LNCAP (cell line): Measurements from ENCODE around the gene DEPDC1.

Experiments used
- TF ChIP-seq, protein P1 (sequence below): fragments of 450-650 bp; IDR thresholded peaks from 2 replicates; pipeline ENCODE4 v1.5.1; 2017; ENCODE audit warnings: mild to moderate bottlenecking

DEPDC1 gene, protein sequence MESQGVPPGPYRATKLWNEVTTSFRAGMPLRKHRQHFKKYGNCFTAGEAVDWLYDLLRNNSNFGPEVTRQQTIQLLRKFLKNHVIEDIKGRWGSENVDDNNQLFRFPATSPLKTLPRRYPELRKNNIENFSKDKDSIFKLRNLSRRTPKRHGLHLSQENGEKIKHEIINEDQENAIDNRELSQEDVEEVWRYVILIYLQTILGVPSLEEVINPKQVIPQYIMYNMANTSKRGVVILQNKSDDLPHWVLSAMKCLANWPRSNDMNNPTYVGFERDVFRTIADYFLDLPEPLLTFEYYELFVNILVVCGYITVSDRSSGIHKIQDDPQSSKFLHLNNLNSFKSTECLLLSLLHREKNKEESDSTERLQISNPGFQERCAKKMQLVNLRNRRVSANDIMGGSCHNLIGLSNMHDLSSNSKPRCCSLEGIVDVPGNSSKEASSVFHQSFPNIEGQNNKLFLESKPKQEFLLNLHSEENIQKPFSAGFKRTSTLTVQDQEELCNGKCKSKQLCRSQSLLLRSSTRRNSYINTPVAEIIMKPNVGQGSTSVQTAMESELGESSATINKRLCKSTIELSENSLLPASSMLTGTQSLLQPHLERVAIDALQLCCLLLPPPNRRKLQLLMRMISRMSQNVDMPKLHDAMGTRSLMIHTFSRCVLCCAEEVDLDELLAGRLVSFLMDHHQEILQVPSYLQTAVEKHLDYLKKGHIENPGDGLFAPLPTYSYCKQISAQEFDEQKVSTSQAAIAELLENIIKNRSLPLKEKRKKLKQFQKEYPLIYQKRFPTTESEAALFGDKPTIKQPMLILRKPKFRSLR

DNA sequence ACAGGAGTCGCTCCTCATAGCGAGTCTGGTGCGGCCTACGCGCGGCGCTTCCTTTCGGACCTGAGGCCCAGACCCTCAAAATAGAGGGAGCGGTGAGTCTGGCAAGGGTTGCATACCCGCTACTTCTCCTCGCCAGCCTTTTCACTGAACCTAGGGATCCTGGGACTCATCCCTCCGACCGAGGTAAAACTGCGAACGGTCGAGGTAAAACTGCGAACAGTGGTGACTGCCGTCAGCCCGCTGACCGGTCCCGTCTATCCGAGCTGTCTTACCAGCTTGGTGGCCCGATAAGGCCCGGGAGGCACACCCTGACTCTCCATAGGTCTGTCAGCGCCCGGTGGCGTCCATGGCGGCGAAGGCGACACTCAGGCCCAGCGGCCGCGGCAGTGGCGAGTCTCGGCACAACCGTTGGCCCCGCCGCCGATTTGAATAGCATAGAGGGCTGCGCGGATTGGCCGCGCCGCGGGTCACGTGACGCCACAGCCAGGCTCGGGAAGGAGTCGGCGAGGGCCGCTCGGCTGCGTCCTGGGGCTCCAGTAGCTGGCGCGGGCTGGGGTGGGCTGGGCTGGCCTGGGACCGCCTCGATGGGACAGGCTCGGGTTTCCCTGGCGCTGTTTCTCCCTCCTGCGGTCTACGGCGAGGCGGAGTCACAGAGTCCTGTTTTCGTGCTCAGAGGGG is at the start of gene DEPDC1:
Gene DEPDC1 (minus strand): TSS at position 403 of the 678 bp plus-strand sequence. CDS start 83 bp downstream, at position 320.
- TF ChIP-seq, protein P1, sequence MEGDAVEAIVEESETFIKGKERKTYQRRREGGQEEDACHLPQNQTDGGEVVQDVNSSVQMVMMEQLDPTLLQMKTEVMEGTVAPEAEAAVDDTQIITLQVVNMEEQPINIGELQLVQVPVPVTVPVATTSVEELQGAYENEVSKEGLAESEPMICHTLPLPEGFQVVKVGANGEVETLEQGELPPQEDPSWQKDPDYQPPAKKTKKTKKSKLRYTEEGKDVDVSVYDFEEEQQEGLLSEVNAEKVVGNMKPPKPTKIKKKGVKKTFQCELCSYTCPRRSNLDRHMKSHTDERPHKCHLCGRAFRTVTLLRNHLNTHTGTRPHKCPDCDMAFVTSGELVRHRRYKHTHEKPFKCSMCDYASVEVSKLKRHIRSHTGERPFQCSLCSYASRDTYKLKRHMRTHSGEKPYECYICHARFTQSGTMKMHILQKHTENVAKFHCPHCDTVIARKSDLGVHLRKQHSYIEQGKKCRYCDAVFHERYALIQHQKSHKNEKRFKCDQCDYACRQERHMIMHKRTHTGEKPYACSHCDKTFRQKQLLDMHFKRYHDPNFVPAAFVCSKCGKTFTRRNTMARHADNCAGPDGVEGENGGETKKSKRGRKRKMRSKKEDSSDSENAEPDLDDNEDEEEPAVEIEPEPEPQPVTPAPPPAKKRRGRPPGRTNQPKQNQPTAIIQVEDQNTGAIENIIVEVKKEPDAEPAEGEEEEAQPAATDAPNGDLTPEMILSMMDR = no peak

DNA sequence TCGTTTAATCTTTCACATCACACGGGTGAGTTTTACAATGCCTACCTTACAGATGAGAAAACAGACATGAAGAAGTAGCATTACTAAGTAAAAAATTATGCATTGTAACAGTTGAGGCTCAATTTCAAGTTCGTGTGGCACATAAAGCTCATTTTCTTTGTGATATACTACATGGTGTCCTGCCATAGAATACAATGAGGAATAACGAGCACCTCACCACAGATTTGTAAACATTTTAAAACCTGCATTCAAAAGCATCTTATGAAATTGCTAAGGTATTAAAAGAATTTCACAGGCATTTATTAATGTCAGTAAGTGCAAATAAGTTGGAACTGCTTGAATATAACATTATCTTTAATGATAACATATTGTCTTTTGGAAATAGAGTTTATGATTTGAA is 47.8 kb upstream of the DEPDC1 start:
- TF ChIP-seq, protein P1 = no peak

GRCh38 chr1:68542586-68542985 is 45.7 kb upstream of the DEPDC1 start:
- TF ChIP-seq, protein P1 = no peak

DNA sequence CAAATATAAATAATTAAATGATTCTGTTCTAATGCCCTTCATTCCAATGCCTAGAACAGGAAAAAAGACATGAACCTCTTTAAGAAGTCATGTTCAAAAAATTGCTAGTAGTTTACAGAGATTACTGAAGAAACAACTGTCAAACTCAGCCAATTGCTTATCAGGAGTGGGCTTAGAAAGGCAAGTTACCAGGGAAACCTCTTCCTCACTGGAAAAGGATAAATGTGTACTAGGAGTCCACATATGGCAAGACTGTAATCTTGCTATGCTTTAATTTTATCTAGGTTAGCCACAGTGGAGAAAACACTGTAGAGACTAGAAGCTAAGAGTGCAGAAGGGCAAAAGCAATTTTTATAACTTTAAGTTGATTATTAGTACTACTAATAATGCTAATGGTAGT is 42.1 kb upstream of the DEPDC1 start:
- TF ChIP-seq, protein P1 = no peak

DNA sequence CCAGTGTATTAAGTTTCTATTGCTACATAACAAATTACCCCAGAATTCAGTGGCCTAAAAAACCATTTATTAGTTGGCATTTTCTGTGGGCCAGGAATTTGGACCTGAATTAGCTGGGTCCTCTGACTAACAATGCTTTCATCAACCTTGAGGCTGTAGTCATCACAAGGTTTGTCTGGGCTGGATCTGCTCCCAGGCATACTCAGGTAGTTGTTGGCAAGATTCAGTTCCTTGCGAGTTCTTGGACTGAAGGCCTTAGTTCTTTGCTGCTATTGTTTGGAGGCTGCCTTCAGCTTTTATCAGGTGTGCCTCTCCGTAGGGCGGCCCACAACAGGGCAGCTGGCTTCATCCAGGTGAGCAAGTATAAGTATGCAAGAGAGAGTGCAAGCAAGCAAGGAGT is 31.4 kb upstream of the DEPDC1 start:
- TF ChIP-seq, protein P1 = no peak

DNA sequence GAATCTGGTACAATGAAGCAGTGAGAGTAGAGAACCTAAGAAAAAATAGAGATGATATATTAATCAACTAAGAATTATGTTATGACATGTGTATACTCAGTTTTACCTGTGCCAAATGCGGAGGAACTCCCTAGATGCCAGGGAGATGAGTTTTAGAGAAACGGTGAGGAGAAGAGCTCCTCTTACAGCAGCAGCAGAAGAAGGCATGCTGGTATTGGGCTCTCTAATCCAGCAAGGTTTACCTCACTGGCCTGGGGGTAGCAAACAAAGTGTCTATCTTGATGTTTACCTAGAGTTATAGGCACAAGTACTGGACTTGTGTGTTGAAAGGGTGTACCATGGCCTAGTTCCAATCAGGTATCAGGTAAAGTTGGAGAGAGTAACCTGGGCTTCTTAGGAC is 28.9 kb upstream of the DEPDC1 start:
- TF ChIP-seq, protein P1 = no peak

GRCh38 chr1:68521286-68521685 is 24.4 kb upstream of the DEPDC1 start:
- TF ChIP-seq, protein P1 = no peak
